ENCODE measurements around the gene LRP8.

The LRP8 gene

GRCh38 chr1:53359225-53359933 lies 31.5 kb upstream of the LRP8 start:
- no peak for DNase-seq

- DNase-seq, result no peak
These were observed 28.8 kb upstream of the LRP8 start for GRCh38 chr1:53356637-53357036.

- DNase-seq, result no peak
These were observed 26.2 kb upstream of the LRP8 start for GRCh38 chr1:53354119-53354518.

- DNase-seq, result no peak
These were observed 24.7 kb upstream of the LRP8 start for GRCh38 chr1:53352561-53352960.

- no peak for DNase-seq
These were observed 23.2 kb upstream of the LRP8 start for GRCh38 chr1:53350853-53351767.

GRCh38 chr1:53349968-53350852 lies 22.3 kb upstream of the LRP8 start:
- DNase-seq, result no peak

- DNase-seq, result no peak
These were observed 21.5 kb upstream of the LRP8 start for GRCh38 chr1:53349369-53349835.

- no peak for DNase-seq
These were observed 20.9 kb upstream of the LRP8 start for GRCh38 chr1:53348486-53349368.

GRCh38 chr1:53346814-53347176 lies 18.9 kb upstream of the LRP8 start:
- no peak for DNase-seq

- no peak for DNase-seq
These were observed 18.3 kb upstream of the LRP8 start for GRCh38 chr1:53345996-53346813.

GRCh38 chr1:53344921-53345838 lies 17.3 kb upstream of the LRP8 start:
- no peak for DNase-seq

GRCh38 chr1:53343831-53344668 lies 16.2 kb upstream of the LRP8 start:
- no peak for DNase-seq

GRCh38 chr1:53342735-53343470 lies 15.0 kb upstream of the LRP8 start:
- DNase-seq, result no peak

- DNase-seq, result no peak
These were observed 14.3 kb upstream of the LRP8 start for GRCh38 chr1:53341961-53342707.

GRCh38 chr1:53341521-53341895 lies 13.6 kb upstream of the LRP8 start:
- no peak for DNase-seq

GRCh38 chr1:53340660-53341520 lies 13.0 kb upstream of the LRP8 start:
- no peak for DNase-seq
